ENCODE measurements around the gene CD58.

DNA sequence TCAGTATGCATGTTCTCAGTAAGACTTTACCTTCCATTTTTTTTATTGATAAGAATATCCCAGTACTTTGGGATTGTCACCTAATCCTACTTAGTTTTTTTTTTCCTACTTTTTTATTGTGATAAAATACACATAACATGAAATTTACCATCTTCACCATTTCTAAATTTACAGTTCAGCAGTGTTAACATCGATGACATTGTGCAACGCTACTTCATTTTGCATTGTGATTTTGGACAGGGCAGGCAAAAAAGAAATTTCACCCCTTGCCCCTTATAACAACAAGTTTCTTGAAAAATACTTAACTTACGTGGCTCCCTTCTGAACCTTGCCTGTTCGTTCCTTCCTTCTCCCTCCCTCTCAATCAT is 105.4 kb downstream of the CD58 start:
- TF ChIP-seq, protein P1, sequence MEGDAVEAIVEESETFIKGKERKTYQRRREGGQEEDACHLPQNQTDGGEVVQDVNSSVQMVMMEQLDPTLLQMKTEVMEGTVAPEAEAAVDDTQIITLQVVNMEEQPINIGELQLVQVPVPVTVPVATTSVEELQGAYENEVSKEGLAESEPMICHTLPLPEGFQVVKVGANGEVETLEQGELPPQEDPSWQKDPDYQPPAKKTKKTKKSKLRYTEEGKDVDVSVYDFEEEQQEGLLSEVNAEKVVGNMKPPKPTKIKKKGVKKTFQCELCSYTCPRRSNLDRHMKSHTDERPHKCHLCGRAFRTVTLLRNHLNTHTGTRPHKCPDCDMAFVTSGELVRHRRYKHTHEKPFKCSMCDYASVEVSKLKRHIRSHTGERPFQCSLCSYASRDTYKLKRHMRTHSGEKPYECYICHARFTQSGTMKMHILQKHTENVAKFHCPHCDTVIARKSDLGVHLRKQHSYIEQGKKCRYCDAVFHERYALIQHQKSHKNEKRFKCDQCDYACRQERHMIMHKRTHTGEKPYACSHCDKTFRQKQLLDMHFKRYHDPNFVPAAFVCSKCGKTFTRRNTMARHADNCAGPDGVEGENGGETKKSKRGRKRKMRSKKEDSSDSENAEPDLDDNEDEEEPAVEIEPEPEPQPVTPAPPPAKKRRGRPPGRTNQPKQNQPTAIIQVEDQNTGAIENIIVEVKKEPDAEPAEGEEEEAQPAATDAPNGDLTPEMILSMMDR (IDR thresholded peaks at IDR 0.05; ENCODE audit: low read depth, low read length) = no peak
- TF ChIP-seq, protein P2, sequence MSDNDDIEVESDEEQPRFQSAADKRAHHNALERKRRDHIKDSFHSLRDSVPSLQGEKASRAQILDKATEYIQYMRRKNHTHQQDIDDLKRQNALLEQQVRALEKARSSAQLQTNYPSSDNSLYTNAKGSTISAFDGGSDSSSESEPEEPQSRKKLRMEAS (IDR thresholded peaks at IDR 0.05; ENCODE audit: low read depth, low read length) = no peak
